HCT116 (cell line): ENCODE data around the gene MYCBP2. TPM values are rescaled to one million over a fixed set of nuclear protein-coding genes. Genes with fewer than 3 reads are reported as not detected.

Experiments
- ATAC-seq: fragments of 200-7000 bp; cut with Tn5 transposase; 2 replicates; pipeline ENCODE4 v1.9.1; 2020; ENCODE audit warnings: mild to moderate bottlenecking, moderate library complexity
- BruUV-seq: library from RNA; stranded (reverse); fragments of 400-500 nt; replicated peaks from 2 replicates; lab custom pipeline; 2021; lab: Mats Ljungman, UMichigan
- CTCF ChIA-PET: fragments of 300-600 bp; sonication (Branson Sonifier 250); formaldehyde crosslinking; loops from one replicate; lab custom pipeline; 2021; ENCODE audit warnings: antibody characterized with exemption; lab: Charles Lee
- POLR2A ChIA-PET: fragments of 300-600, 350-600 bp; sonication (Branson Sonifier 250); formaldehyde crosslinking; loops from one replicate; lab custom pipeline; 2021; ENCODE audit warnings: antibody characterized with exemption; lab: Charles Lee
- RAD21 ChIA-PET, 2 experiments: fragments of 300-600 bp; sonication (Branson Sonifier 250); formaldehyde crosslinking; loops; one replicate each; lab custom pipeline; 2023; ENCODE audit warnings: low total read pairs in 2 of 2; ENCODE audit not compliant: uncharacterized antibody in 2 of 2, unreplicated experiment in 2 of 2, low non-redundant PET in 1 of 2; lab: Charles Lee
- DNase-seq: peaks from one replicate; pipeline ENCODE4 v3.0.0-alpha.2; 2010; ENCODE audit warnings: low read depth, low spot score
- H2AFZ ChIP-seq: fragments of 200-600 bp; shearing (Covaris generic), sonication (generic); 2 replicates; pipeline ENCODE4 v1.6.1; 2017; ENCODE audit warnings: low read depth, mixed run types, mixed read lengths, antibody characterized with exemption, low read length; ENCODE audit not compliant: poor library complexity, severe bottlenecking
- H3K27ac ChIP-seq: 2 replicates; pipeline ENCODE4 v1.5.1; 2012; ENCODE audit warnings: low read depth, low read length
- H3K27me3 ChIP-seq: fragments of 200-600 bp; sonication (generic); 2 replicates; pipeline ENCODE4 v1.6.1; 2016; ENCODE audit warnings: mixed run types, low read length, mixed read lengths; ENCODE audit not compliant: insufficient read depth
- H3K36me3 ChIP-seq, 2 experiments: fragments of 200-500 bp in 1 of 2; fragments of 200-600 bp in 1 of 2; sonication (Bioruptor generic) in 1 of 2; sonication (generic) in 1 of 2; 2 replicates each; pipeline versions ENCODE4 v1.5.1 to v1.6.1; 2014 to 2016; ENCODE audit warnings: low read length in 2 of 2, inconsistent platforms in 1 of 2, mixed read lengths in 1 of 2, mixed run types in 1 of 2; ENCODE audit not compliant: insufficient read depth in 2 of 2, control insufficient read depth in 1 of 2
- H3K4me1 ChIP-seq, 2 experiments: fragments of 200-600 bp in 1 of 2; sonication (generic) in 1 of 2; 2 replicates each; pipeline versions ENCODE4 v1.5.1 to v1.6.1; 2012 to 2017; ENCODE audit warnings: low read length in 2 of 2, inconsistent platforms in 1 of 2, mild to moderate bottlenecking in 1 of 2, mixed read lengths in 1 of 2, mixed run types in 1 of 2, moderate library complexity in 1 of 2; ENCODE audit not compliant: insufficient read depth in 2 of 2, control insufficient read depth in 1 of 2
- H3K4me2 ChIP-seq: fragments of 200-600 bp; sonication (generic); 2 replicates; pipeline ENCODE4 v1.6.1; 2017; ENCODE audit warnings: mixed run types, low read length, mixed read lengths
- H3K4me3 ChIP-seq, 2 experiments: fragments of 200-600 bp in 1 of 2; sonication (generic) in 1 of 2; replicated peaks in 1 of 2; 2 replicates each; pipeline ENCODE4 v1.5.1; 2011 to 2016; ENCODE audit warnings: low read length in 2 of 2, control low read depth in 1 of 2, low read depth in 1 of 2, mild to moderate bottlenecking in 1 of 2, mixed read lengths in 1 of 2, mixed run types in 1 of 2
- H3K79me2 ChIP-seq: fragments of 200-600 bp; sonication (generic); 2 replicates; pipeline ENCODE4 v1.6.1; 2017; ENCODE audit warnings: mild to moderate bottlenecking, mixed run types, low read length, moderate library complexity, mixed read lengths; ENCODE audit not compliant: insufficient read depth
- H3K9ac ChIP-seq: fragments of 200-600 bp; sonication (generic); 2 replicates; pipeline ENCODE4 v1.6.1; 2016; ENCODE audit warnings: low read length, mixed read lengths
- H3K9me2 ChIP-seq: fragments of 200-600 bp; sonication (generic), shearing (Covaris generic); 2 replicates; pipeline ENCODE4 v1.6.1; 2017; ENCODE audit warnings: mixed run types, mild to moderate bottlenecking, moderate library complexity; ENCODE audit not compliant: insufficient read depth
- H3K9me3 ChIP-seq, 2 experiments: fragments of 200-500 bp in 1 of 2; fragments of 200-600 bp in 1 of 2; sonication (Bioruptor generic) in 1 of 2; sonication (generic) in 1 of 2; 2 replicates each; pipeline ENCODE4 v1.6.1; 2014 to 2017; ENCODE audit warnings: low read length in 2 of 2, mixed read lengths in 2 of 2, inconsistent platforms in 1 of 2, low read depth in 1 of 2, mild to moderate bottlenecking in 1 of 2, mixed run types in 1 of 2, moderate library complexity in 1 of 2; ENCODE audit not compliant: control insufficient read depth in 1 of 2, insufficient read depth in 1 of 2
- H4K20me1 ChIP-seq: fragments of 200-600 bp; sonication (generic), shearing (Covaris generic); 2 replicates; pipeline ENCODE4 v1.6.1; 2017; ENCODE audit warnings: mixed run types, mild to moderate bottlenecking, moderate library complexity; ENCODE audit not compliant: insufficient read depth
- CBX3 ChIP-seq: IDR thresholded peaks from 2 replicates; pipeline ENCODE4 v1.6.1; 2012; ENCODE audit warnings: low read depth
- CEBPB ChIP-seq: IDR thresholded peaks from 2 replicates; pipeline ENCODE4 v1.6.1; 2012; ENCODE audit warnings: low read depth
- CTCF ChIP-seq, 3 experiments: fragments of 200-600 bp in 1 of 3; sonication (generic) in 1 of 3; IDR thresholded peaks in 2 of 3; conservative IDR thresholded peaks in 1 of 3; 2 replicates each; pipeline ENCODE4 v1.5.1; 2012 to 2017; ENCODE audit warnings: low read depth in 2 of 3, low read length in 2 of 3, antibody characterized with exemption in 1 of 3, borderline replicate concordance in 1 of 3, control low read depth in 1 of 3, mild to moderate bottlenecking in 1 of 3, mixed read lengths in 1 of 3, mixed run types in 1 of 3, moderate library complexity in 1 of 3; ENCODE audit not compliant: insufficient read depth in 1 of 3
- EGR1 ChIP-seq: IDR thresholded peaks from 2 replicates; pipeline ENCODE4 v1.6.1; 2012; ENCODE audit warnings: low read depth
- ELF1 ChIP-seq: IDR thresholded peaks from 2 replicates; pipeline ENCODE4 v1.6.1; 2012; ENCODE audit warnings: low read depth, borderline replicate concordance
- EZH2 ChIP-seq: fragments of 200-600 bp; sonication (generic); IDR thresholded peaks from 2 replicates; pipeline ENCODE4 v1.6.1; 2017; ENCODE audit warnings: antibody characterized with exemption, mixed run types
- EZH2phosphoT487 ChIP-seq: fragments of 200-600 bp; IDR thresholded peaks from 2 replicates; pipeline ENCODE4 v1.6.1; 2018; ENCODE audit warnings: antibody characterized with exemption, borderline replicate concordance
- FOSL1 ChIP-seq: IDR thresholded peaks from 2 replicates; pipeline ENCODE4 v1.6.1; 2012; ENCODE audit warnings: low read depth
- JUND ChIP-seq: IDR thresholded peaks from 2 replicates; pipeline ENCODE4 v1.6.1; 2012
- POLR2A ChIP-seq: IDR thresholded peaks from 2 replicates; pipeline ENCODE4 v1.7.0; 2011; ENCODE audit warnings: borderline replicate concordance; ENCODE audit not compliant: insufficient read depth, insufficient read length; ENCODE audit errors: extremely low read depth
- RAD21 ChIP-seq: IDR thresholded peaks from 2 replicates; pipeline ENCODE4 v1.6.1; 2012; ENCODE audit warnings: low read depth, mild to moderate bottlenecking
- REST ChIP-seq: IDR thresholded peaks from 2 replicates; pipeline ENCODE4 v1.6.1; 2012; ENCODE audit warnings: low read depth
- SIN3A ChIP-seq: IDR thresholded peaks from 2 replicates; pipeline ENCODE4 v1.6.1; 2012; ENCODE audit warnings: low read depth
- SRF ChIP-seq: IDR thresholded peaks from 2 replicates; pipeline ENCODE4 v1.6.1; 2012; ENCODE audit warnings: low read depth
- TCF7L2 ChIP-seq: IDR thresholded peaks from 2 replicates; pipeline ENCODE4 v1.7.0; 2011; ENCODE audit warnings: borderline replicate concordance, inconsistent platforms; ENCODE audit not compliant: insufficient read depth, insufficient read length; ENCODE audit errors: extremely low read depth
- YY1 ChIP-seq: IDR thresholded peaks from 2 replicates; pipeline ENCODE4 v1.6.1; 2011; ENCODE audit warnings: low read length, low read depth, moderate library complexity, mild to moderate bottlenecking; ENCODE audit not compliant: insufficient replicate concordance; ENCODE audit errors: extremely low read depth
- ZBTB33 ChIP-seq: IDR thresholded peaks from 2 replicates; pipeline ENCODE4 v1.6.1; 2011; ENCODE audit warnings: mild to moderate bottlenecking, low read length, moderate library complexity; ENCODE audit not compliant: insufficient replicate concordance; ENCODE audit errors: extremely low read depth
- ZFX ChIP-seq: fragments of 450-650 bp; IDR thresholded peaks from 2 replicates; pipeline ENCODE4 v1.6.1; 2017
- ZNF274 ChIP-seq: fragments of 200-500 bp; sonication (Bioruptor generic); IDR thresholded peaks from 2 replicates; pipeline ENCODE4 v1.6.1; 2014; ENCODE audit warnings: mild to moderate bottlenecking, low read depth, low read length, inconsistent platforms
- intact Hi-C: fragments of 100-400 bp; cut with micrococcal nuclease; formaldehyde crosslinking; loops from 2 replicates; pipeline ENCODE4 v1.10.0; 2022
- total RNA-seq: library from RNA; stranded (reverse); gene quantifications from one replicate; pipeline ENCODE4 v1.2.1, GENCODE V29; 2021; ENCODE audit not compliant: unreplicated experiment

Gene MYCBP2
- total RNA-seq, 1 experiment from 2014 or later = 48.5 TPM

GRCh38 chr13:77250975-77251374 lies 75.9 kb downstream of the MYCBP2 start:
- Histone ChIP-seq H3K36me3 (0 out of 4 replicates have a peak, but pooled peaks cover 2 to 3% of the 10 kb centered on the region in 2 experiments), H3K79me2 (no peaks in the 10 kb centered on the region; the same call in 1 of the 2 replicates), H3K4me1 (no peaks in the 10 kb centered on the region), H2AFZ (no peak overlapping the region), H3K27me3 (no peaks in the 10 kb centered on the region), H3K27ac (no peak overlapping the region), H3K9me3 (no peaks in the 10 kb centered on the region), H4K20me1 (no peaks in the 10 kb centered on the region), H3K4me2 (no peak overlapping the region), H3K9ac (no peak overlapping the region), H3K9me2 (no peaks in the 10 kb centered on the region), H3K4me3 (no peak overlapping the region)
- no peak for DNase-seq
- BruUV-seq = no TSS peak
- ChIA-PET RAD21 (no interaction called here), POLR2A (no interaction called here), CTCF (no interaction called here)
- intact Hi-C loops = no loop called here
- no peak for ATAC-seq
- no peak for TF ChIP-seq ZBTB33
- no peak for TF ChIP-seq EGR1
- TF ChIP-seq CEBPB = no peak
- no peak for TF ChIP-seq ELF1
- TF ChIP-seq FOSL1 = no peak
- no peak for TF ChIP-seq CBX3
- no peak for TF ChIP-seq YY1
- TF ChIP-seq CTCF (IDR thresholded peaks at IDR 0.05 in 2 of 3, conservative IDR thresholded peaks at IDR 0.05 in 1 of 3; ENCODE audit: borderline replicate concordance in 1 of 3, insufficient read depth in 1 of 3, low read depth in 2 of 3, low read length in 2 of 3) = no peak
- no peak for TF ChIP-seq ZNF274
- TF ChIP-seq RAD21 = no peak
- no peak for TF ChIP-seq SRF
- no peak for TF ChIP-seq SIN3A
- no peak for TF ChIP-seq TCF7L2
- TF ChIP-seq EZH2 = no peak
- TF ChIP-seq JUND = no peak
- no peak for TF ChIP-seq ZFX
- no peak for TF ChIP-seq POLR2A
- no peak for TF ChIP-seq EZH2phosphoT487
- no peak for TF ChIP-seq REST
